GM12878 (cell line): Measurements from ENCODE around the gene LRIG3. TPM values are rescaled to one million over a fixed set of nuclear protein-coding genes. Genes with fewer than 3 reads are reported as not detected.

ENCODE experiments used
- ATAC-seq: fragments of 200-7000 bp; cut with Tn5 transposase; 3 replicates; pipeline ENCODE4 v1.9.1; 2020; ENCODE audit warnings: mild to moderate bottlenecking, moderate library complexity
- BruUV-seq: library from RNA; stranded (reverse); fragments of 400-500 nt; replicated peaks from 2 replicates; lab custom pipeline; 2021; lab: Mats Ljungman, UMichigan
- CTCF ChIA-PET: fragments of 300-600 bp; sonication (Branson Sonifier 250); formaldehyde crosslinking; extraction: SDS; loops from one replicate; lab custom pipeline; 2021; ENCODE audit warnings: inconsistent platforms; lab: Yijun Ruan, JAX
- POLR2A ChIA-PET: fragments of 350-600 bp; formaldehyde crosslinking; extraction: SDS; loops from one replicate; lab custom pipeline; 2021; ENCODE audit warnings: inconsistent platforms; lab: Charles Lee
- RAD21 ChIA-PET: fragments of 300-600 bp; sonication (Branson Sonifier 250); formaldehyde crosslinking; loops from one replicate; lab custom pipeline; 2023; ENCODE audit warnings: antibody characterized with exemption; ENCODE audit not compliant: unreplicated experiment; lab: Charles Lee
- SMC1A ChIA-PET: fragments of 300-600 bp; sonication (Branson Sonifier 250); formaldehyde crosslinking; loops from one replicate; lab custom pipeline; 2023; ENCODE audit not compliant: unreplicated experiment, uncharacterized antibody; lab: Charles Lee
- DNase-seq: peaks from one replicate; pipeline ENCODE4 v3.0.0-alpha.2; 2011; ENCODE audit warnings: low read depth, low spot score
- FAIRE-seq: peaks from 3 replicates; lab custom pipeline; 2011; peaks lifted over from hg19 to GRCh38; lab: Jason Lieb, UNC
- H2AFZ ChIP-seq: 2 replicates; pipeline ENCODE4 v1.6.0; 2011; ENCODE audit warnings: low read depth, low read length, control low read depth; ENCODE audit not compliant: control insufficient read depth
- H3K27ac ChIP-seq: 2 replicates; pipeline ENCODE4 v1.5.1; 2011; ENCODE audit warnings: control low read depth; ENCODE audit not compliant: control insufficient read depth, insufficient read depth
- H3K27me3 ChIP-seq, 2 experiments: replicated peaks in 1 of 2; 2 replicates each; pipeline versions ENCODE4 v1.6.0 to v1.6.1; 2011; ENCODE audit warnings: low read length in 1 of 2; ENCODE audit not compliant: control insufficient read depth in 2 of 2, insufficient read depth in 2 of 2
- H3K36me3 ChIP-seq, 2 experiments: 2 replicates each; pipeline ENCODE4 v1.5.1; 2011; ENCODE audit warnings: low read length in 1 of 2; ENCODE audit not compliant: control insufficient read depth in 2 of 2, insufficient read depth in 2 of 2
- H3K4me1 ChIP-seq: 2 replicates; pipeline ENCODE4 v1.6.1; 2011; ENCODE audit warnings: mild to moderate bottlenecking, low read length, moderate library complexity, mixed read lengths; ENCODE audit not compliant: control insufficient read depth, insufficient read depth
- H3K4me2 ChIP-seq: 2 replicates; pipeline ENCODE4 v1.6.0; 2011; ENCODE audit warnings: control low read depth; ENCODE audit not compliant: control insufficient read depth, insufficient read depth
- H3K4me3 ChIP-seq: fragments of 200-600 bp; sonication (generic); 2 replicates; pipeline ENCODE4 v1.5.1; 2016
- H3K79me2 ChIP-seq: 2 replicates; pipeline ENCODE4 v1.6.0; 2011; ENCODE audit warnings: low read length; ENCODE audit not compliant: control insufficient read depth, insufficient read depth
- H3K9ac ChIP-seq: 2 replicates; pipeline ENCODE4 v1.8.0; 2011; ENCODE audit warnings: low read length, control low read depth, mixed read lengths; ENCODE audit not compliant: control insufficient read depth, insufficient read depth
- H3K9me3 ChIP-seq: replicated peaks from 3 replicates; pipeline ENCODE4 v1.5.1; 2011; ENCODE audit warnings: mild to moderate bottlenecking, low read length; ENCODE audit not compliant: control insufficient read depth, insufficient read depth
- H4K20me1 ChIP-seq: 2 replicates; pipeline ENCODE4 v1.6.0; 2011; ENCODE audit not compliant: control insufficient read depth, insufficient read depth
- ETV6 ChIP-seq, 2 experiments: fragments of 450-650 bp in 1 of 2; IDR thresholded peaks in 1 of 2; conservative IDR thresholded peaks in 1 of 2; 2 replicates each; pipeline ENCODE4 v1.6.1; 2014; ENCODE audit warnings: antibody characterized with exemption in 1 of 2, borderline replicate concordance in 1 of 2, low read depth in 1 of 2, mild to moderate bottlenecking in 1 of 2, moderate library complexity in 1 of 2
- SREBF2 ChIP-seq: IDR thresholded peaks from 2 replicates; pipeline ENCODE4 v1.6.1; 2012; ENCODE audit warnings: mild to moderate bottlenecking, low read length
- ZNF207 ChIP-seq: fragments of 450-650 bp; IDR thresholded peaks from 2 replicates; pipeline ENCODE4 v1.6.1; 2014; ENCODE audit warnings: antibody characterized with exemption, mild to moderate bottlenecking, borderline replicate concordance
- WGBS: methylation state at CpG from one replicate; pipeline ENCODE4 v1.1.6; 2016; ENCODE audit warnings: low lambda C conversion rate; ENCODE audit not compliant: insufficient replicate concordance, insufficient coverage; ENCODE audit errors: missing lambda C conversion rate; 5-methylcytosine and 5-hydroxymethylcytosine counted together
- in situ Hi-C: fragments of 300-500 bp; cut with MboI; formaldehyde crosslinking; loops from 9 replicates; pipeline ENCODE4 v1.14.3; 2018; ENCODE audit warnings: mixed read lengths
- intact Hi-C: fragments of 100-400 bp; cut with micrococcal nuclease; formaldehyde crosslinking; loops from one replicate; pipeline ENCODE4 v1.14.2; 2022; ENCODE audit not compliant: unreplicated experiment
- polyA plus RNA-seq, 11 experiments: library from polyadenylated mRNA; depleted of rRNA in 4 of 11; unstranded in 6 of 11; stranded (reverse) in 5 of 11; fragments of >200 nt; fragmentation: Nextera tagmentation in 4 of 11; fragmentation: Illumina TruSeq in 1 of 11; extraction: Ambion mirVana in 4 of 11; extraction: Trizol in 1 of 11; gene quantifications; 1 replicate in 1 of 11; 2 replicates in 10 of 11; pipeline versions ENCODE4 v1.2.1 to v1.2.3, GENCODE V29; 2011 to 2016; ENCODE audit warnings: inconsistent platforms in 2 of 11, missing spikeins in 2 of 11, low read depth in 1 of 11
- total RNA-seq, 4 experiments: library from RNA; depleted of rRNA in 3 of 4; stranded (reverse); fragments of >200 nt in 3 of 4; fragmentation: Illumina TruSeq in 1 of 4; extraction: Trizol in 1 of 4; gene quantifications; 2 replicates each; pipeline versions ENCODE4 v1.2.1 to v1.2.3, GENCODE V29; 2013 to 2021
- TF ChIP-seq, protein P1 (sequence below): fragments of 450-650 bp; IDR thresholded peaks from 2 replicates; pipeline ENCODE4 v1.6.1; 2018; ENCODE audit warnings: borderline replicate concordance, mild to moderate bottlenecking; ENCODE audit not compliant: partially characterized antibody

Gene LRIG3
- total and polyA plus RNA-seq, 10 of the 15 experiments (the other 5 are each of a cell fraction or from before 2014, with no cell fraction given) = 0.95 to 8.5 (median 5.0) TPM

GRCh38 chr12:58939399-58940100 is 19.2 kb upstream of the LRIG3 start:
- no peaks in the 10 kb centered on the region for H3K9me3 ChIP-seq
- POLR2A ChIA-PET = no interaction called here
- H3K4me2 ChIP-seq = no peak overlapping the region
- no TSS peak for BruUV-seq
- 29% methylated on average over 6 of the region's 6 CpGs for WGBS
- intact Hi-C loops (no loop called here), in situ Hi-C loops (no loop called here)
- no peaks in the 10 kb centered on the region for H3K79me2 ChIP-seq
- no peaks in the 10 kb centered on the region for H4K20me1 ChIP-seq
- RAD21 ChIA-PET = no interaction called here
- FAIRE-seq = no peak
- DNase-seq = no peak
- no peak overlapping the region for H3K27ac ChIP-seq
- H3K4me3 ChIP-seq = no peak overlapping the region
- H3K9ac ChIP-seq = no peak overlapping the region
- TF ChIP-seq ZNF207 (no peak), ETV6 (conservative IDR thresholded peaks at IDR 0.05 in 1 of 2, IDR thresholded peaks at IDR 0.05 in 1 of 2; ENCODE audit: borderline replicate concordance in 1 of 2, low read depth in 1 of 2) (no peak), SREBF2 (no peak)
- TF ChIP-seq, protein P1, sequence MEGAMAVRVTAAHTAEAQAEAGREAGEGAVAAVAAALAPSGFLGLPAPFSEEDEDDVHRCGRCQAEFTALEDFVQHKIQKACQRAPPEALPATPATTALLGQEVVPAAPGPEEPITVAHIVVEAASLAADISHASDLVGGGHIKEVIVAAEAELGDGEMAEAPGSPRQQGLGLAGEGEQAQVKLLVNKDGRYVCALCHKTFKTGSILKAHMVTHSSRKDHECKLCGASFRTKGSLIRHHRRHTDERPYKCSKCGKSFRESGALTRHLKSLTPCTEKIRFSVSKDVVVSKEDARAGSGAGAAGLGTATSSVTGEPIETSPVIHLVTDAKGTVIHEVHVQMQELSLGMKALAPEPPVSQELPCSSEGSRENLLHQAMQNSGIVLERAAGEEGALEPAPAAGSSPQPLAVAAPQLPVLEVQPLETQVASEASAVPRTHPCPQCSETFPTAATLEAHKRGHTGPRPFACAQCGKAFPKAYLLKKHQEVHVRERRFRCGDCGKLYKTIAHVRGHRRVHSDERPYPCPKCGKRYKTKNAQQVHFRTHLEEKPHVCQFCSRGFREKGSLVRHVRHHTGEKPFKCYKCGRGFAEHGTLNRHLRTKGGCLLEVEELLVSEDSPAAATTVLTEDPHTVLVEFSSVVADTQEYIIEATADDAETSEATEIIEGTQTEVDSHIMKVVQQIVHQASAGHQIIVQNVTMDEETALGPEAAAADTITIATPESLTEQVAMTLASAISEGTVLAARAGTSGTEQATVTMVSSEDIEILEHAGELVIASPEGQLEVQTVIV = no peak
- SMC1A ChIA-PET = interaction anchor here (1.0 kb wide), 1 partner anchor 128 kb away, joined by 5 read pairs; no protein-coding TSS in a partner anchor
- H3K4me1 ChIP-seq = no peaks in the 10 kb centered on the region
- H3K27me3 ChIP-seq = no peaks in the 10 kb centered on the region
- ATAC-seq = no peak
- CTCF ChIA-PET = no interaction called here
- H2AFZ ChIP-seq = no peak overlapping the region
- no peaks in the 10 kb centered on the region for H3K36me3 ChIP-seq
